Liver (tissue), 9 donors: ENCODE data around the gene SFMBT2. TPM values are rescaled to one million over a fixed set of nuclear protein-coding genes. Genes with fewer than 3 reads are reported as not detected.

Source experiments
- DNase-seq: peaks from one replicate; pipeline ENCODE4 v3.0.0-alpha.2; 2017; ENCODE audit warnings: low spot score
- H3K27ac ChIP-seq, 2 donors: one replicate each; pipeline ENCODE4 v1.7.0; 2013; ENCODE audit warnings: inconsistent platforms in 2 of 2, low read length in 2 of 2, control low read depth in 1 of 2, low read depth in 1 of 2, mild to moderate bottlenecking in 1 of 2
- H3K27me3 ChIP-seq, 4 donors: one replicate each; pipeline versions ENCODE4 v1.6.1 to v1.7.0; 2013; ENCODE audit warnings: low read length in 3 of 4, inconsistent platforms in 1 of 4, mild to moderate bottlenecking in 1 of 4, moderate library complexity in 1 of 4; ENCODE audit not compliant: control insufficient read depth in 4 of 4, insufficient read depth in 4 of 4
- H3K36me3 ChIP-seq, 4 donors: one replicate each; pipeline versions ENCODE4 v1.6.1 to v1.7.0; 2013; ENCODE audit warnings: low read length in 3 of 4, mild to moderate bottlenecking in 3 of 4, low read depth in 1 of 4, moderate library complexity in 1 of 4; ENCODE audit not compliant: control insufficient read depth in 4 of 4, insufficient read depth in 3 of 4
- H3K4me1 ChIP-seq, 4 donors: one replicate each; pipeline versions ENCODE4 v1.6.1 to v1.7.0; 2013; ENCODE audit warnings: low read length in 3 of 4, mild to moderate bottlenecking in 3 of 4, moderate library complexity in 1 of 4; ENCODE audit not compliant: control insufficient read depth in 4 of 4, insufficient read depth in 4 of 4
- H3K4me3 ChIP-seq, 3 donors: one replicate each; pipeline versions ENCODE4 v1.6.1 to v1.7.0; 2013; ENCODE audit warnings: low read length in 3 of 3, control low read depth in 1 of 3, low read depth in 1 of 3, mild to moderate bottlenecking in 1 of 3
- H3K9ac ChIP-seq, 2 donors: one replicate each; pipeline ENCODE4 v1.7.0; 2013; ENCODE audit warnings: low read length in 2 of 2, mild to moderate bottlenecking in 2 of 2, moderate library complexity in 2 of 2, control low read depth in 1 of 2, low read depth in 1 of 2
- H3K9me3 ChIP-seq, 4 donors: one replicate each; pipeline versions ENCODE4 v1.6.1 to v1.7.0; 2013; ENCODE audit warnings: low read length in 3 of 4; ENCODE audit not compliant: control insufficient read depth in 4 of 4
- EGR1 ChIP-seq, 2 donors: IDR thresholded peaks; 2 replicates each; pipeline ENCODE4 v1.6.1; 2016 to 2018; ENCODE audit warnings: antibody characterized with exemption in 2 of 2, low read depth in 2 of 2
- FOXA1 ChIP-seq: IDR thresholded peaks from 2 replicates; pipeline ENCODE4 v1.6.1; 2016; ENCODE audit warnings: antibody characterized with exemption
- FOXA2 ChIP-seq: IDR thresholded peaks from 2 replicates; pipeline ENCODE4 v1.6.1; 2016; ENCODE audit warnings: antibody characterized with exemption
- GABPA ChIP-seq, 2 donors: IDR thresholded peaks in 1 of 2; conservative IDR thresholded peaks in 1 of 2; 2 replicates each; pipeline ENCODE4 v1.6.1; 2016; ENCODE audit warnings: antibody characterized with exemption in 2 of 2, mild to moderate bottlenecking in 1 of 2, moderate library complexity in 1 of 2
- HNF4A ChIP-seq, 2 donors: conservative IDR thresholded peaks; 2 replicates each; pipeline ENCODE4 v1.6.1; 2016; ENCODE audit warnings: antibody characterized with exemption in 2 of 2, mild to moderate bottlenecking in 2 of 2
- HNF4G ChIP-seq: IDR thresholded peaks from 2 replicates; pipeline ENCODE4 v1.6.1; 2016; ENCODE audit warnings: antibody characterized with exemption
- JUND ChIP-seq, 2 donors: IDR thresholded peaks; 2 replicates each; pipeline ENCODE4 v1.6.1; 2016; ENCODE audit warnings: antibody characterized with exemption in 2 of 2
- NR2F2 ChIP-seq: IDR thresholded peaks from 2 replicates; pipeline ENCODE4 v1.6.1; 2016; ENCODE audit warnings: antibody characterized with exemption
- RAD21 ChIP-seq, 2 donors: IDR thresholded peaks; 2 replicates each; pipeline ENCODE4 v1.6.1; 2016; ENCODE audit warnings: antibody characterized with exemption in 2 of 2, mild to moderate bottlenecking in 2 of 2
- RXRA ChIP-seq, 2 donors: IDR thresholded peaks; 2 replicates each; pipeline ENCODE4 v1.6.1; 2017 to 2018; ENCODE audit warnings: antibody characterized with exemption in 2 of 2, mild to moderate bottlenecking in 1 of 2
- SP1 ChIP-seq: IDR thresholded peaks from 2 replicates; pipeline ENCODE4 v1.6.1; 2018; ENCODE audit warnings: antibody characterized with exemption, mild to moderate bottlenecking
- TAF1 ChIP-seq: conservative IDR thresholded peaks from 2 replicates; pipeline ENCODE4 v1.6.1; 2016; ENCODE audit warnings: antibody characterized with exemption, mild to moderate bottlenecking
- YY1 ChIP-seq: IDR thresholded peaks from 2 replicates; pipeline ENCODE4 v1.6.1; 2016; ENCODE audit warnings: antibody characterized with exemption, mild to moderate bottlenecking
- WGBS: extraction: QIAGEN DNeasy Blood & Tissue Kit; methylation state at CpG from one replicate; pipeline ENCODE4 v1.1.7; 2013; 5-methylcytosine and 5-hydroxymethylcytosine counted together
- polyA plus RNA-seq, 2 donors: library from polyadenylated mRNA; stranded (reverse) in 1 of 2; unstranded in 1 of 2; fragments of 200-250 nt in 1 of 2; fragments of >200 nt in 1 of 2; fragmentation: Nextera tagmentation in 1 of 2; extraction: Ambion mirVana in 1 of 2; gene quantifications; one replicate each; pipeline versions ENCODE4 v1.2.1 to v1.2.3, GENCODE V29; 2013 to 2015
- total RNA-seq, 2 donors: library from RNA; depleted of rRNA; stranded (reverse); fragments of >200 nt; gene quantifications; one replicate each; pipeline ENCODE4 v1.2.3, GENCODE V29; 2014
- TF ChIP-seq, protein P1 (sequence below): IDR thresholded peaks from 2 replicates; pipeline ENCODE4 v1.6.1; 2016; ENCODE audit warnings: antibody characterized with exemption
- TF ChIP-seq, protein P2 (sequence below): IDR thresholded peaks from 2 replicates; pipeline ENCODE4 v1.6.1; 2016; ENCODE audit warnings: antibody characterized with exemption
- TF ChIP-seq, protein P3 (sequence below): IDR thresholded peaks from 2 replicates; pipeline ENCODE4 v1.6.1; 2016; ENCODE audit warnings: antibody characterized with exemption
- TF ChIP-seq, protein P4 (sequence below): fragments of 150-350 bp; IDR thresholded peaks from 2 replicates; pipeline ENCODE4 v1.5.1; 2017; ENCODE audit warnings: improper control_type of control experiment, low read depth, low read length; ENCODE audit not compliant: missing input control
- TF ChIP-seq, protein P5 (sequence below): IDR thresholded peaks from 2 replicates; pipeline ENCODE4 v1.6.1; 2016; ENCODE audit warnings: antibody characterized with exemption, mild to moderate bottlenecking
- donor health status: healthy.
- donor health status: healthy.
- donor health status: healthy.
- donor health status: healthy.
- donor health status: healthy.

Gene SFMBT2
- total and polyA plus RNA-seq, 4 donors: 0.46 to 2.8 (median 1.5) TPM

DNA sequence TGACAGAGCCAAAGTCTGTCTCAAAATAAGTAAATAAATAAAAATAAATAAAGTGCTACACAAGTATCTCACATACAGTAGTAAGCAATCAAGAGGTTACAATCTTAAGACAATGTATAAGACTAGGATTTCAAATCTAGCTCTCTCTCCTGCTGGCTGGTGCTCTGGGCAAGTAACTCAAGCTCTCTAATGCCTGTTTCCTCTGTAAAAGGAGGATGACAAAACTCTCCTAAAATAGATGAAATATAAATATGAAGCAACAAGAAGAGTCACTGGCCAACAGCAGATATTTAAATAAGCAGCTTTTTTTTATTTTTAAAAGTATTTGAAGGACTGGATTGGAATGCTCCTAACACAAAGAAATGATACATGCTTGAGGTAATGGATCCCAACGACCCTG, 7.2 kb downstream of the SFMBT2 start:
- TF ChIP-seq EGR1 (IDR thresholded peaks at IDR 0.05; ENCODE audit: low read depth in 2 of 2): no peak
- TF ChIP-seq, protein P1, sequence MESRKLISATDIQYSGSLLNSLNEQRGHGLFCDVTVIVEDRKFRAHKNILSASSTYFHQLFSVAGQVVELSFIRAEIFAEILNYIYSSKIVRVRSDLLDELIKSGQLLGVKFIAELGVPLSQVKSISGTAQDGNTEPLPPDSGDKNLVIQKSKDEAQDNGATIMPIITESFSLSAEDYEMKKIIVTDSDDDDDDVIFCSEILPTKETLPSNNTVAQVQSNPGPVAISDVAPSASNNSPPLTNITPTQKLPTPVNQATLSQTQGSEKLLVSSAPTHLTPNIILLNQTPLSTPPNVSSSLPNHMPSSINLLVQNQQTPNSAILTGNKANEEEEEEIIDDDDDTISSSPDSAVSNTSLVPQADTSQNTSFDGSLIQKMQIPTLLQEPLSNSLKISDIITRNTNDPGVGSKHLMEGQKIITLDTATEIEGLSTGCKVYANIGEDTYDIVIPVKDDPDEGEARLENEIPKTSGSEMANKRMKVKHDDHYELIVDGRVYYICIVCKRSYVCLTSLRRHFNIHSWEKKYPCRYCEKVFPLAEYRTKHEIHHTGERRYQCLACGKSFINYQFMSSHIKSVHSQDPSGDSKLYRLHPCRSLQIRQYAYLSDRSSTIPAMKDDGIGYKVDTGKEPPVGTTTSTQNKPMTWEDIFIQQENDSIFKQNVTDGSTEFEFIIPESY: no peak
- no peak for TF ChIP-seq SP1
- TF ChIP-seq, protein P2, sequence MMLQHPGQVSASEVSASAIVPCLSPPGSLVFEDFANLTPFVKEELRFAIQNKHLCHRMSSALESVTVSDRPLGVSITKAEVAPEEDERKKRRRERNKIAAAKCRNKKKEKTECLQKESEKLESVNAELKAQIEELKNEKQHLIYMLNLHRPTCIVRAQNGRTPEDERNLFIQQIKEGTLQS: no peak
- TF ChIP-seq YY1: no peak
- TF ChIP-seq FOXA2: no peak
- no peak for TF ChIP-seq HNF4A (conservative IDR thresholded peaks at IDR 0.05)
- TF ChIP-seq RAD21 (IDR thresholded peaks at IDR 0.05): no peak
- TF ChIP-seq GABPA (IDR thresholded peaks at IDR 0.05 in 1 of 2, conservative IDR thresholded peaks at IDR 0.05 in 1 of 2): no peak
- TF ChIP-seq, protein P3, sequence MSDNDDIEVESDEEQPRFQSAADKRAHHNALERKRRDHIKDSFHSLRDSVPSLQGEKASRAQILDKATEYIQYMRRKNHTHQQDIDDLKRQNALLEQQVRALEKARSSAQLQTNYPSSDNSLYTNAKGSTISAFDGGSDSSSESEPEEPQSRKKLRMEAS: no peak
- TF ChIP-seq, protein P4, sequence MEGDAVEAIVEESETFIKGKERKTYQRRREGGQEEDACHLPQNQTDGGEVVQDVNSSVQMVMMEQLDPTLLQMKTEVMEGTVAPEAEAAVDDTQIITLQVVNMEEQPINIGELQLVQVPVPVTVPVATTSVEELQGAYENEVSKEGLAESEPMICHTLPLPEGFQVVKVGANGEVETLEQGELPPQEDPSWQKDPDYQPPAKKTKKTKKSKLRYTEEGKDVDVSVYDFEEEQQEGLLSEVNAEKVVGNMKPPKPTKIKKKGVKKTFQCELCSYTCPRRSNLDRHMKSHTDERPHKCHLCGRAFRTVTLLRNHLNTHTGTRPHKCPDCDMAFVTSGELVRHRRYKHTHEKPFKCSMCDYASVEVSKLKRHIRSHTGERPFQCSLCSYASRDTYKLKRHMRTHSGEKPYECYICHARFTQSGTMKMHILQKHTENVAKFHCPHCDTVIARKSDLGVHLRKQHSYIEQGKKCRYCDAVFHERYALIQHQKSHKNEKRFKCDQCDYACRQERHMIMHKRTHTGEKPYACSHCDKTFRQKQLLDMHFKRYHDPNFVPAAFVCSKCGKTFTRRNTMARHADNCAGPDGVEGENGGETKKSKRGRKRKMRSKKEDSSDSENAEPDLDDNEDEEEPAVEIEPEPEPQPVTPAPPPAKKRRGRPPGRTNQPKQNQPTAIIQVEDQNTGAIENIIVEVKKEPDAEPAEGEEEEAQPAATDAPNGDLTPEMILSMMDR: no peak
- TF ChIP-seq TAF1: no peak
- TF ChIP-seq, protein P5, sequence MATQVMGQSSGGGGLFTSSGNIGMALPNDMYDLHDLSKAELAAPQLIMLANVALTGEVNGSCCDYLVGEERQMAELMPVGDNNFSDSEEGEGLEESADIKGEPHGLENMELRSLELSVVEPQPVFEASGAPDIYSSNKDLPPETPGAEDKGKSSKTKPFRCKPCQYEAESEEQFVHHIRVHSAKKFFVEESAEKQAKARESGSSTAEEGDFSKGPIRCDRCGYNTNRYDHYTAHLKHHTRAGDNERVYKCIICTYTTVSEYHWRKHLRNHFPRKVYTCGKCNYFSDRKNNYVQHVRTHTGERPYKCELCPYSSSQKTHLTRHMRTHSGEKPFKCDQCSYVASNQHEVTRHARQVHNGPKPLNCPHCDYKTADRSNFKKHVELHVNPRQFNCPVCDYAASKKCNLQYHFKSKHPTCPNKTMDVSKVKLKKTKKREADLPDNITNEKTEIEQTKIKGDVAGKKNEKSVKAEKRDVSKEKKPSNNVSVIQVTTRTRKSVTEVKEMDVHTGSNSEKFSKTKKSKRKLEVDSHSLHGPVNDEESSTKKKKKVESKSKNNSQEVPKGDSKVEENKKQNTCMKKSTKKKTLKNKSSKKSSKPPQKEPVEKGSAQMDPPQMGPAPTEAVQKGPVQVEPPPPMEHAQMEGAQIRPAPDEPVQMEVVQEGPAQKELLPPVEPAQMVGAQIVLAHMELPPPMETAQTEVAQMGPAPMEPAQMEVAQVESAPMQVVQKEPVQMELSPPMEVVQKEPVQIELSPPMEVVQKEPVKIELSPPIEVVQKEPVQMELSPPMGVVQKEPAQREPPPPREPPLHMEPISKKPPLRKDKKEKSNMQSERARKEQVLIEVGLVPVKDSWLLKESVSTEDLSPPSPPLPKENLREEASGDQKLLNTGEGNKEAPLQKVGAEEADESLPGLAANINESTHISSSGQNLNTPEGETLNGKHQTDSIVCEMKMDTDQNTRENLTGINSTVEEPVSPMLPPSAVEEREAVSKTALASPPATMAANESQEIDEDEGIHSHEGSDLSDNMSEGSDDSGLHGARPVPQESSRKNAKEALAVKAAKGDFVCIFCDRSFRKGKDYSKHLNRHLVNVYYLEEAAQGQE: no peak
- TF ChIP-seq JUND (IDR thresholded peaks at IDR 0.05): no peak
- TF ChIP-seq RXRA (IDR thresholded peaks at IDR 0.05): no peak
- TF ChIP-seq FOXA1: no peak
- no peak for TF ChIP-seq HNF4G
- Histone ChIP-seq H3K27me3 (peaks cover 0 to 3% (median 0%) of the 10 kb centered on the region in 4 donors), H3K4me3 (no peak overlapping the region), H3K4me1 (peaks cover 5 to 16% (median 12%) of the 10 kb centered on the region in 4 donors), H3K36me3 (no peaks in the 10 kb centered on the region), H3K9me3 (no peaks in the 10 kb centered on the region), H3K27ac (no peak overlapping the region), H3K9ac (no peak overlapping the region)
- WGBS: 72% methylated on average over 1 of the region's 1 CpG
- DNase-seq: no peak

DNA sequence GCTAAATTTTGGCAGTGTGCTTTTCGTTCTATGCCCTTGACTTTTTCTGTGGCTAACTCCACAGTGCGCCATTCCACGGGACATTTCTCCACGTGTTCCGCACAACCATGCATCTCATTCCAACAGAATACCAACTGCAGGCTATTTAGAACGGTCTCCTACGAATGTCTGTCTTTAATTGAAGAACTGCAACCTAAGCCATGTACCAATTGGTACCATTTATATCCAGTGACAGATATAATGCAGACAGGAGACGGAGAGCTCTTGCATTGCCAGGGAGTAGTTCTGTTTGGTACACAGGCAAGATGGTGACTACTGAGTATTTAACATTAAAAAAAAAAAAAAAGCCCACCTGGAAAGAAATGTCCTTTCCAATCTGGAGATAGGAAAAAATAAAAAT, 9.1 kb downstream of the SFMBT2 start:
- no peak for DNase-seq
- no peak overlapping the region for H3K9ac ChIP-seq
- H3K27ac ChIP-seq: no peak overlapping the region
- TF ChIP-seq HNF4A (conservative IDR thresholded peaks at IDR 0.05) (no peak), TAF1 (no peak), RAD21 (IDR thresholded peaks at IDR 0.05) (no peak), RXRA (IDR thresholded peaks at IDR 0.05) (no peak), FOXA1 (no peak), JUND (IDR thresholded peaks at IDR 0.05) (no peak), NR2F2 (no peak), HNF4G (no peak)
- TF ChIP-seq, protein P3: no peak
- TF ChIP-seq, protein P1: no peak
- TF ChIP-seq, protein P2: no peak
- TF ChIP-seq, protein P5: no peak
- H3K27me3 ChIP-seq: peaks cover 0 to 3% (median 0%) of the 10 kb centered on the region in 4 donors
- WGBS: 83% methylated on average over 8 of the region's 8 CpGs
- H3K4me3 ChIP-seq: no peak overlapping the region
- H3K9me3 ChIP-seq: no peaks in the 10 kb centered on the region
- H3K36me3 ChIP-seq: no peaks in the 10 kb centered on the region
- no peaks in the 10 kb centered on the region for H3K4me1 ChIP-seq
